HCT116 (cell line): ENCODE data around the gene PTPN1. TPM values are rescaled to one million over a fixed set of nuclear protein-coding genes. Genes with fewer than 3 reads are reported as not detected.

ENCODE experiments used
- ATAC-seq: fragments of 200-7000 bp; cut with Tn5 transposase; 2 replicates; pipeline ENCODE4 v1.9.1; 2020; ENCODE audit warnings: mild to moderate bottlenecking, moderate library complexity
- BruUV-seq: library from RNA; stranded (reverse); fragments of 400-500 nt; replicated peaks from 2 replicates; lab custom pipeline; 2021; lab: Mats Ljungman, UMichigan
- CTCF ChIA-PET: fragments of 300-600 bp; sonication (Branson Sonifier 250); formaldehyde crosslinking; loops from one replicate; lab custom pipeline; 2021; ENCODE audit warnings: antibody characterized with exemption; lab: Charles Lee
- POLR2A ChIA-PET: fragments of 300-600, 350-600 bp; sonication (Branson Sonifier 250); formaldehyde crosslinking; loops from one replicate; lab custom pipeline; 2021; ENCODE audit warnings: antibody characterized with exemption; lab: Charles Lee
- RAD21 ChIA-PET, 2 experiments: fragments of 300-600 bp; sonication (Branson Sonifier 250); formaldehyde crosslinking; loops; one replicate each; lab custom pipeline; 2023; ENCODE audit warnings: low total read pairs in 2 of 2; ENCODE audit not compliant: uncharacterized antibody in 2 of 2, unreplicated experiment in 2 of 2, low non-redundant PET in 1 of 2; lab: Charles Lee
- DNase-seq: peaks from one replicate; pipeline ENCODE4 v3.0.0-alpha.2; 2010; ENCODE audit warnings: low read depth, low spot score
- H2AFZ ChIP-seq: fragments of 200-600 bp; shearing (Covaris generic), sonication (generic); 2 replicates; pipeline ENCODE4 v1.6.1; 2017; ENCODE audit warnings: low read depth, mixed run types, mixed read lengths, antibody characterized with exemption, low read length; ENCODE audit not compliant: poor library complexity, severe bottlenecking
- H3K27ac ChIP-seq: 2 replicates; pipeline ENCODE4 v1.5.1; 2012; ENCODE audit warnings: low read depth, low read length
- H3K27me3 ChIP-seq: fragments of 200-600 bp; sonication (generic); 2 replicates; pipeline ENCODE4 v1.6.1; 2016; ENCODE audit warnings: mixed run types, low read length, mixed read lengths; ENCODE audit not compliant: insufficient read depth
- H3K36me3 ChIP-seq, 2 experiments: fragments of 200-500 bp in 1 of 2; fragments of 200-600 bp in 1 of 2; sonication (Bioruptor generic) in 1 of 2; sonication (generic) in 1 of 2; 2 replicates each; pipeline versions ENCODE4 v1.5.1 to v1.6.1; 2014 to 2016; ENCODE audit warnings: low read length in 2 of 2, inconsistent platforms in 1 of 2, mixed read lengths in 1 of 2, mixed run types in 1 of 2; ENCODE audit not compliant: insufficient read depth in 2 of 2, control insufficient read depth in 1 of 2
- H3K4me1 ChIP-seq, 2 experiments: fragments of 200-600 bp in 1 of 2; sonication (generic) in 1 of 2; 2 replicates each; pipeline versions ENCODE4 v1.5.1 to v1.6.1; 2012 to 2017; ENCODE audit warnings: low read length in 2 of 2, inconsistent platforms in 1 of 2, mild to moderate bottlenecking in 1 of 2, mixed read lengths in 1 of 2, mixed run types in 1 of 2, moderate library complexity in 1 of 2; ENCODE audit not compliant: insufficient read depth in 2 of 2, control insufficient read depth in 1 of 2
- H3K4me2 ChIP-seq: fragments of 200-600 bp; sonication (generic); 2 replicates; pipeline ENCODE4 v1.6.1; 2017; ENCODE audit warnings: mixed run types, low read length, mixed read lengths
- H3K4me3 ChIP-seq, 2 experiments: fragments of 200-600 bp in 1 of 2; sonication (generic) in 1 of 2; replicated peaks in 1 of 2; 2 replicates each; pipeline ENCODE4 v1.5.1; 2011 to 2016; ENCODE audit warnings: low read length in 2 of 2, control low read depth in 1 of 2, low read depth in 1 of 2, mild to moderate bottlenecking in 1 of 2, mixed read lengths in 1 of 2, mixed run types in 1 of 2
- H3K79me2 ChIP-seq: fragments of 200-600 bp; sonication (generic); 2 replicates; pipeline ENCODE4 v1.6.1; 2017; ENCODE audit warnings: mild to moderate bottlenecking, mixed run types, low read length, moderate library complexity, mixed read lengths; ENCODE audit not compliant: insufficient read depth
- H3K9ac ChIP-seq: fragments of 200-600 bp; sonication (generic); 2 replicates; pipeline ENCODE4 v1.6.1; 2016; ENCODE audit warnings: low read length, mixed read lengths
- H3K9me2 ChIP-seq: fragments of 200-600 bp; sonication (generic), shearing (Covaris generic); 2 replicates; pipeline ENCODE4 v1.6.1; 2017; ENCODE audit warnings: mixed run types, mild to moderate bottlenecking, moderate library complexity; ENCODE audit not compliant: insufficient read depth
- H3K9me3 ChIP-seq, 2 experiments: fragments of 200-500 bp in 1 of 2; fragments of 200-600 bp in 1 of 2; sonication (Bioruptor generic) in 1 of 2; sonication (generic) in 1 of 2; 2 replicates each; pipeline ENCODE4 v1.6.1; 2014 to 2017; ENCODE audit warnings: low read length in 2 of 2, mixed read lengths in 2 of 2, inconsistent platforms in 1 of 2, low read depth in 1 of 2, mild to moderate bottlenecking in 1 of 2, mixed run types in 1 of 2, moderate library complexity in 1 of 2; ENCODE audit not compliant: control insufficient read depth in 1 of 2, insufficient read depth in 1 of 2
- H4K20me1 ChIP-seq: fragments of 200-600 bp; sonication (generic), shearing (Covaris generic); 2 replicates; pipeline ENCODE4 v1.6.1; 2017; ENCODE audit warnings: mixed run types, mild to moderate bottlenecking, moderate library complexity; ENCODE audit not compliant: insufficient read depth
- CBX3 ChIP-seq: IDR thresholded peaks from 2 replicates; pipeline ENCODE4 v1.6.1; 2012; ENCODE audit warnings: low read depth
- EGR1 ChIP-seq: IDR thresholded peaks from 2 replicates; pipeline ENCODE4 v1.6.1; 2012; ENCODE audit warnings: low read depth
- ELF1 ChIP-seq: IDR thresholded peaks from 2 replicates; pipeline ENCODE4 v1.6.1; 2012; ENCODE audit warnings: low read depth, borderline replicate concordance
- FOSL1 ChIP-seq: IDR thresholded peaks from 2 replicates; pipeline ENCODE4 v1.6.1; 2012; ENCODE audit warnings: low read depth
- RAD21 ChIP-seq: IDR thresholded peaks from 2 replicates; pipeline ENCODE4 v1.6.1; 2012; ENCODE audit warnings: low read depth, mild to moderate bottlenecking
- SIN3A ChIP-seq: IDR thresholded peaks from 2 replicates; pipeline ENCODE4 v1.6.1; 2012; ENCODE audit warnings: low read depth
- SP1 ChIP-seq: IDR thresholded peaks from 2 replicates; pipeline ENCODE4 v1.6.1; 2012; ENCODE audit warnings: low read depth
- TCF7L2 ChIP-seq: IDR thresholded peaks from 2 replicates; pipeline ENCODE4 v1.7.0; 2011; ENCODE audit warnings: borderline replicate concordance, inconsistent platforms; ENCODE audit not compliant: insufficient read depth, insufficient read length; ENCODE audit errors: extremely low read depth
- YY1 ChIP-seq: IDR thresholded peaks from 2 replicates; pipeline ENCODE4 v1.6.1; 2011; ENCODE audit warnings: low read length, low read depth, moderate library complexity, mild to moderate bottlenecking; ENCODE audit not compliant: insufficient replicate concordance; ENCODE audit errors: extremely low read depth
- ZFX ChIP-seq: fragments of 450-650 bp; IDR thresholded peaks from 2 replicates; pipeline ENCODE4 v1.6.1; 2017
- intact Hi-C: fragments of 100-400 bp; cut with micrococcal nuclease; formaldehyde crosslinking; loops from 2 replicates; pipeline ENCODE4 v1.10.0; 2022
- total RNA-seq: library from RNA; stranded (reverse); gene quantifications from one replicate; pipeline ENCODE4 v1.2.1, GENCODE V29; 2021; ENCODE audit not compliant: unreplicated experiment
- TF ChIP-seq, protein P1 (sequence below): IDR thresholded peaks from 2 replicates; pipeline ENCODE4 v1.6.1; 2012
- TF ChIP-seq, protein P2 (sequence below): IDR thresholded peaks from 2 replicates; pipeline ENCODE4 v1.6.1; 2012
- TF ChIP-seq, protein P3 (sequence below), 3 experiments: fragments of 200-600 bp in 1 of 3; sonication (generic) in 1 of 3; IDR thresholded peaks in 2 of 3; conservative IDR thresholded peaks in 1 of 3; 2 replicates each; pipeline ENCODE4 v1.5.1; 2012 to 2017; ENCODE audit warnings: low read depth in 2 of 3, low read length in 2 of 3, antibody characterized with exemption in 1 of 3, borderline replicate concordance in 1 of 3, control low read depth in 1 of 3, mild to moderate bottlenecking in 1 of 3, mixed read lengths in 1 of 3, mixed run types in 1 of 3, moderate library complexity in 1 of 3; ENCODE audit not compliant: insufficient read depth in 1 of 3

The PTPN1 gene
- total RNA-seq, 1 experiment from 2014 or later = 47.5 TPM

DNA sequence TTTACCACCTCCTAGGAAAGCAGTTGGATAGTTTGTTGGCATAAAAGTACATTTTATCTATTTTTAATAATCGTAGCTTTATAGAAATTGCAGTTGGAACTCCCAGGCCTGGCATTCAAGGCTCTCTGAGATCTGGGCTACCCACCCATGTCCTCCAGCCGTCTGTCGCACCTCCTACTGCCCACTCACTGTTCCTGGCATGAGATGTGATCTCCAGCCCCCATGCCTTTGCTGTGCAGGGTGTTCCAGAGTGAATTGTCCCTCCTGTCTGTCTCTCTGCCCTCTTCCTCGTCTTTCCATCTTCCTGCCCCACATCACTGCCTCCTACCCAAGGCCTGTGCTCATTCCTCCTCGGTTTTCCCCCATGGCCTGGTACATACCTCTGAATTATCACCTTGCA is 50.7 kb downstream of the PTPN1 start:
- RAD21 ChIA-PET = no interaction called here
- no peaks in the 10 kb centered on the region for H4K20me1 ChIP-seq
- ATAC-seq = peak; percentile 29
- H3K4me3 ChIP-seq = peak overlapping the region in 1 of 2 experiments; percentile 25; a peak in 2 of 4 replicates
- intact Hi-C loops = loop anchor here (2.0 kb wide), 1 partner anchor 20 kb away; no protein-coding TSS in a partner anchor
- H3K4me2 ChIP-seq = peak overlapping the region; percentile 58
- peaks cover 8 to 25% of the 10 kb centered on the region in 2 experiments; a peak in 2 of 4 replicates for H3K36me3 ChIP-seq
- DNase-seq = no peak
- TF ChIP-seq YY1 (no peak), ELF1 (no peak), SIN3A (no peak), FOSL1 (no peak), EGR1 (no peak), RAD21 (no peak), SP1 (no peak)
- TF ChIP-seq, protein P1, sequence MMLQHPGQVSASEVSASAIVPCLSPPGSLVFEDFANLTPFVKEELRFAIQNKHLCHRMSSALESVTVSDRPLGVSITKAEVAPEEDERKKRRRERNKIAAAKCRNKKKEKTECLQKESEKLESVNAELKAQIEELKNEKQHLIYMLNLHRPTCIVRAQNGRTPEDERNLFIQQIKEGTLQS = no peak
- no peak overlapping the region for H2AFZ ChIP-seq
- H3K79me2 ChIP-seq = peaks cover 86% of the 10 kb centered on the region
- no peaks in the 10 kb centered on the region for H3K9me3 ChIP-seq
- H3K27me3 ChIP-seq = no peaks in the 10 kb centered on the region
- CTCF ChIA-PET = interaction anchor here (0.8 to 2.1 kb wide), 5 partner anchors 9 to 77 kb away, joined by 3 to 8 read pairs (median 3); no protein-coding TSS in a partner anchor
- POLR2A ChIA-PET = interaction anchor here (1.1 to 1.9 kb wide), 3 partner anchors 13 to 77 kb away, joined by 4 to 6 read pairs (median 4); no protein-coding TSS in a partner anchor
- TSS peak; percentile 83 for BruUV-seq
- peak overlapping the region; percentile 94 for H3K27ac ChIP-seq
- peaks cover 62 to 80% of the 10 kb centered on the region in 2 experiments for H3K4me1 ChIP-seq
- H3K9me2 ChIP-seq = no peaks in the 10 kb centered on the region
- H3K9ac ChIP-seq = peak overlapping the region; percentile 59

DNA sequence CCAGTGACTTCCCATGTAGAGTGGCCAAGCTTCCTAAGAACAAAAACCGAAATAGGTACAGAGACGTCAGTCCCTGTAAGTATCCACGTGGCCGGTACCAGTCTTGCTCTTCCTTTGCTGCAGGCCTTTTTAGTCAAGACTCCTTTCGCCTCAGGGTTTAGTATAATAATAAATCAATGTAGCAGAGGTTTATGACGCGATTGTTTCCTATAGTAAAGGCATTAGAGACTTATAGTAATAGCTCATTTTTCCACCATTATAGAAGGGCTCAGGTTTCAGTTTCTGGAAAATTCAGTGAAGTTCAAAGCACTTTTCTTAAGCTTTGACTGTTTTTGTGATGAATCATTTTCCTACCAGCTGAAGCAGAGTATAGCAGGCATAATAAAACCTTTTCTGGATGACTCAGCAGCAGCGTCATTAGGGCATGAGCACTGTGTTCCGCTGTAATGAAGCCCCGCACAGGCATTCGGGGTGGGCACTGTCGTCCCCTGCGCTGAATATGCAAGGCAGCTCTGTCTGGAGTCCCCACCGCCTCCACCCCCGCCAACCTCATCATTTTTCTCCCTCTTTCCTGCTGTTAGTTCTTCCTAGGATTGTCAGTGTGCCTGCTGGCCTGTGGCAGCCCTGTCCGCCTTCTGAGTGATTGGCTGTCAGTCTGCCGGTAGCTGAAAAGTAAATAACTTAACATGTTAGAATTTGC is 51.3 kb downstream of the PTPN1 start:
- H3K9ac ChIP-seq = peak overlapping the region; percentile 59
- H3K79me2 ChIP-seq = peaks cover 82% of the 10 kb centered on the region
- BruUV-seq = no TSS peak
- TF ChIP-seq FOSL1 (peak; percentile 98), RAD21 (0 out of 2 replicates have a peak, but pooled peaks have one; percentile 3), CBX3 (peak; percentile 62), EGR1 (0 out of 2 replicates have a peak, but pooled peaks have one; percentile 51), YY1 (peak; percentile 44), ZFX (no peak), SIN3A (peak; percentile 87), TCF7L2 (peak; percentile 94)
- TF ChIP-seq, protein P1 = peak; percentile 66; the same call in 1 of the 2 replicates
- TF ChIP-seq, protein P2, sequence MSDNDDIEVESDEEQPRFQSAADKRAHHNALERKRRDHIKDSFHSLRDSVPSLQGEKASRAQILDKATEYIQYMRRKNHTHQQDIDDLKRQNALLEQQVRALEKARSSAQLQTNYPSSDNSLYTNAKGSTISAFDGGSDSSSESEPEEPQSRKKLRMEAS = peak; percentile 92
- TF ChIP-seq, protein P3, sequence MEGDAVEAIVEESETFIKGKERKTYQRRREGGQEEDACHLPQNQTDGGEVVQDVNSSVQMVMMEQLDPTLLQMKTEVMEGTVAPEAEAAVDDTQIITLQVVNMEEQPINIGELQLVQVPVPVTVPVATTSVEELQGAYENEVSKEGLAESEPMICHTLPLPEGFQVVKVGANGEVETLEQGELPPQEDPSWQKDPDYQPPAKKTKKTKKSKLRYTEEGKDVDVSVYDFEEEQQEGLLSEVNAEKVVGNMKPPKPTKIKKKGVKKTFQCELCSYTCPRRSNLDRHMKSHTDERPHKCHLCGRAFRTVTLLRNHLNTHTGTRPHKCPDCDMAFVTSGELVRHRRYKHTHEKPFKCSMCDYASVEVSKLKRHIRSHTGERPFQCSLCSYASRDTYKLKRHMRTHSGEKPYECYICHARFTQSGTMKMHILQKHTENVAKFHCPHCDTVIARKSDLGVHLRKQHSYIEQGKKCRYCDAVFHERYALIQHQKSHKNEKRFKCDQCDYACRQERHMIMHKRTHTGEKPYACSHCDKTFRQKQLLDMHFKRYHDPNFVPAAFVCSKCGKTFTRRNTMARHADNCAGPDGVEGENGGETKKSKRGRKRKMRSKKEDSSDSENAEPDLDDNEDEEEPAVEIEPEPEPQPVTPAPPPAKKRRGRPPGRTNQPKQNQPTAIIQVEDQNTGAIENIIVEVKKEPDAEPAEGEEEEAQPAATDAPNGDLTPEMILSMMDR (IDR thresholded peaks at IDR 0.05 in 2 of 3, conservative IDR thresholded peaks at IDR 0.05 in 1 of 3; ENCODE audit: borderline replicate concordance in 1 of 3, insufficient read depth in 1 of 3, low read depth in 2 of 3, low read length in 2 of 3) = no peak

More for the DNA sequence above, 51.3 kb downstream of the PTPN1 start:
- Histone ChIP-seq H3K9me2 (no peaks in the 10 kb centered on the region), H2AFZ (no peak overlapping the region), H3K4me2 (peak overlapping the region; percentile 58), H3K36me3 (peaks cover 8 to 30% of the 10 kb centered on the region in 2 experiments; a peak in 2 of 4 replicates), H3K27ac (peak overlapping the region; percentile 94), H3K4me3 (peak overlapping the region in 1 of 2 experiments; percentile 25; a peak in 2 of 4 replicates), H3K27me3 (no peaks in the 10 kb centered on the region), H3K9me3 (no peaks in the 10 kb centered on the region), H3K4me1 (peaks cover 62 to 80% of the 10 kb centered on the region in 2 experiments), H4K20me1 (no peaks in the 10 kb centered on the region)
- ATAC-seq = peak; percentile 83
- DNase-seq = peak; percentile 95
- ChIA-PET RAD21 (no interaction called here), CTCF (interaction anchor here (0.8 to 2.1 kb wide), 5 partner anchors 9 to 78 kb away, joined by 3 to 8 read pairs (median 3); no protein-coding TSS in a partner anchor), POLR2A (interaction anchor here (1.1 to 1.9 kb wide), 3 partner anchors 14 to 78 kb away, joined by 4 to 6 read pairs (median 4); no protein-coding TSS in a partner anchor)
- intact Hi-C loops = loop anchor here (2.0 kb wide), 1 partner anchor 21 kb away; no protein-coding TSS in a partner anchor
